A673 (cell line): Measurements from ENCODE around the gene NPRL2. TPM values are rescaled to one million over a fixed set of nuclear protein-coding genes. Genes with fewer than 3 reads are reported as not detected.

ENCODE experiments used
- BruUV-seq: library from RNA; stranded (reverse); fragments of 400-500 nt; replicated peaks from 2 replicates; lab custom pipeline; 2021; lab: Mats Ljungman, UMichigan
- CTCF ChIA-PET: fragments of 300-600 bp; sonication (Branson Sonifier 250); formaldehyde crosslinking; loops from one replicate; lab custom pipeline; 2022; ENCODE audit warnings: antibody characterized with exemption; lab: Charles Lee
- POLR2A ChIA-PET: fragments of 300-600 bp; sonication (Branson Sonifier 250); formaldehyde crosslinking; loops from one replicate; lab custom pipeline; 2022; ENCODE audit warnings: antibody characterized with exemption; ENCODE audit not compliant: low non-redundant PET; lab: Charles Lee
- DNase-seq: peaks from one replicate; pipeline ENCODE4 v3.0.0-alpha.2; 2015; ENCODE audit warnings: low spot score
- H3K27ac ChIP-seq: fragments of 200-600 bp; sonication (generic); 2 replicates; pipeline ENCODE4 v1.5.1; 2016; ENCODE audit warnings: mixed run types, low read depth, mild to moderate bottlenecking, mixed read lengths, antibody characterized with exemption, low read length; ENCODE audit not compliant: poor library complexity, severe bottlenecking
- H3K27me3 ChIP-seq: fragments of 200-600 bp; sonication (generic); replicated peaks from 2 replicates; pipeline ENCODE4 v1.6.1; 2017; ENCODE audit warnings: mixed run types, low read depth, mild to moderate bottlenecking, mixed read lengths, antibody characterized with exemption, low read length; ENCODE audit not compliant: insufficient read depth, poor library complexity
- H3K36me3 ChIP-seq: fragments of 200-600 bp; sonication (generic); 2 replicates; pipeline ENCODE4 v1.6.1; 2016; ENCODE audit warnings: mixed run types, mild to moderate bottlenecking, mixed read lengths, antibody characterized with exemption, low read length; ENCODE audit not compliant: insufficient read depth, poor library complexity, severe bottlenecking
- H3K4me1 ChIP-seq: fragments of 200-600 bp; sonication (generic); 2 replicates; pipeline ENCODE4 v1.6.1; 2017; ENCODE audit warnings: mixed run types, mild to moderate bottlenecking, mixed read lengths, antibody characterized with exemption, low read length; ENCODE audit not compliant: insufficient read depth, poor library complexity, severe bottlenecking
- H3K4me3 ChIP-seq: fragments of 200-600 bp; sonication (generic); 2 replicates; pipeline ENCODE4 v1.5.1; 2016; ENCODE audit warnings: low read depth, mixed run types, mild to moderate bottlenecking, mixed read lengths, low read length; ENCODE audit not compliant: poor library complexity, severe bottlenecking
- H3K9me3 ChIP-seq: fragments of 200-600 bp; sonication (generic); 2 replicates; pipeline ENCODE4 v1.6.1; 2016; ENCODE audit warnings: mixed run types, low read depth, mild to moderate bottlenecking, mixed read lengths, antibody characterized with exemption, low read length; ENCODE audit not compliant: poor library complexity, severe bottlenecking
- EZH2 ChIP-seq: fragments of 200-600 bp; sonication (generic); IDR thresholded peaks from 2 replicates; pipeline ENCODE4 v1.6.1; 2017; ENCODE audit warnings: borderline replicate concordance, low read depth, mild to moderate bottlenecking, mixed read lengths, antibody characterized with exemption, low read length; ENCODE audit not compliant: poor library complexity, severe bottlenecking
- intact Hi-C: fragments of 100-400 bp; cut with micrococcal nuclease; formaldehyde crosslinking; loops from one replicate; pipeline ENCODE4 v1.10.0; 2022; ENCODE audit not compliant: unreplicated experiment
- total RNA-seq: library from RNA; stranded (reverse); gene quantifications from 2 replicates; pipeline ENCODE4 v1.2.3, GENCODE V29; 2021
- TF ChIP-seq, protein P1 (sequence below): fragments of 300-800, 200-600 bp; sonication (generic); conservative IDR thresholded peaks from 2 replicates; pipeline ENCODE4 v1.5.1; 2017; ENCODE audit warnings: low read depth, mild to moderate bottlenecking, antibody characterized with exemption, low read length, moderate library complexity, mixed read lengths

Gene NPRL2
- total RNA-seq, 1 experiment from 2014 or later: 16.0 TPM

DNA sequence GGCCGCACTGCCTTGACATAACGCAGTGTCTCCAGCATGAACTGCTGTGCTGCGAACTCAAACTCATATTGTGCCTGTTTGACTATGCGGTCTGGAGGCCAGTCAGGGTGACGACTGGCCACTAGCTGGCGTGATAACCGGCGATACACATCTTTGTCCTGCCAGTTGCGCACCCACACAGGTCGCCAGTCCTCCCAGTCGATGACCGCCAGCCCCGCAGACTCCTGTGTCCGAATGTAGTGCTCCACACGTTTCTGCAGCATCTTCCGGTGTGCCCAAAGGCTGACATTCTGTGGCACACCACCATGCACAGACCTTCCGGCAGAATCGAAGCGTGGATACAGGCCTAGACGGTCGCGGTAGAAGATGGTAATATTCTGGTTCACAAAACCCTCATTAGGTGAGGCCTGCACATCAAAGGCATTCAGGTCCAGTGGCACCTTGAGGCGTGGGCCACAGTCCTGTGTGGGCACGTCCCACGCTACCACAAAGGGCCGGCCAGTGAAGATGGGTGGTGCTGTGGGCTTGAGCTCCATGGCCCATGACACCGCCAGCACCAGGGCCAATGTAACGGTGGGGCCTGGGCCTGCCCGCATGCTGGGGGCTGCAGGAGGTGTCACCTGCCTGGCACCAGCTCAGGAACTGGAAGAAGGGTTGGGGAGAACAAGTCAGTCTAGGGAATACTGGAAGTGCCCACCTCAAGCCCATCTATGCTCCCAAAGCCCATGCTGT, 30.5 kb downstream of the NPRL2 start:
- CTCF ChIA-PET: no interaction called here
- H3K9me3 ChIP-seq: no peaks in the 10 kb centered on the region
- no peak for DNase-seq
- BruUV-seq: no TSS peak
- POLR2A ChIA-PET: no interaction called here
- no peaks in the 10 kb centered on the region for H3K36me3 ChIP-seq
- H3K27ac ChIP-seq: peak overlapping the region; percentile 99
- intact Hi-C loops: no loop called here
- peaks cover 3% of the 10 kb centered on the region for H3K4me1 ChIP-seq
- H3K27me3 ChIP-seq: no peaks in the 10 kb centered on the region
- peak overlapping the region; percentile 73 for H3K4me3 ChIP-seq
- TF ChIP-seq, protein P1, sequence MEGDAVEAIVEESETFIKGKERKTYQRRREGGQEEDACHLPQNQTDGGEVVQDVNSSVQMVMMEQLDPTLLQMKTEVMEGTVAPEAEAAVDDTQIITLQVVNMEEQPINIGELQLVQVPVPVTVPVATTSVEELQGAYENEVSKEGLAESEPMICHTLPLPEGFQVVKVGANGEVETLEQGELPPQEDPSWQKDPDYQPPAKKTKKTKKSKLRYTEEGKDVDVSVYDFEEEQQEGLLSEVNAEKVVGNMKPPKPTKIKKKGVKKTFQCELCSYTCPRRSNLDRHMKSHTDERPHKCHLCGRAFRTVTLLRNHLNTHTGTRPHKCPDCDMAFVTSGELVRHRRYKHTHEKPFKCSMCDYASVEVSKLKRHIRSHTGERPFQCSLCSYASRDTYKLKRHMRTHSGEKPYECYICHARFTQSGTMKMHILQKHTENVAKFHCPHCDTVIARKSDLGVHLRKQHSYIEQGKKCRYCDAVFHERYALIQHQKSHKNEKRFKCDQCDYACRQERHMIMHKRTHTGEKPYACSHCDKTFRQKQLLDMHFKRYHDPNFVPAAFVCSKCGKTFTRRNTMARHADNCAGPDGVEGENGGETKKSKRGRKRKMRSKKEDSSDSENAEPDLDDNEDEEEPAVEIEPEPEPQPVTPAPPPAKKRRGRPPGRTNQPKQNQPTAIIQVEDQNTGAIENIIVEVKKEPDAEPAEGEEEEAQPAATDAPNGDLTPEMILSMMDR: no peak

DNA sequence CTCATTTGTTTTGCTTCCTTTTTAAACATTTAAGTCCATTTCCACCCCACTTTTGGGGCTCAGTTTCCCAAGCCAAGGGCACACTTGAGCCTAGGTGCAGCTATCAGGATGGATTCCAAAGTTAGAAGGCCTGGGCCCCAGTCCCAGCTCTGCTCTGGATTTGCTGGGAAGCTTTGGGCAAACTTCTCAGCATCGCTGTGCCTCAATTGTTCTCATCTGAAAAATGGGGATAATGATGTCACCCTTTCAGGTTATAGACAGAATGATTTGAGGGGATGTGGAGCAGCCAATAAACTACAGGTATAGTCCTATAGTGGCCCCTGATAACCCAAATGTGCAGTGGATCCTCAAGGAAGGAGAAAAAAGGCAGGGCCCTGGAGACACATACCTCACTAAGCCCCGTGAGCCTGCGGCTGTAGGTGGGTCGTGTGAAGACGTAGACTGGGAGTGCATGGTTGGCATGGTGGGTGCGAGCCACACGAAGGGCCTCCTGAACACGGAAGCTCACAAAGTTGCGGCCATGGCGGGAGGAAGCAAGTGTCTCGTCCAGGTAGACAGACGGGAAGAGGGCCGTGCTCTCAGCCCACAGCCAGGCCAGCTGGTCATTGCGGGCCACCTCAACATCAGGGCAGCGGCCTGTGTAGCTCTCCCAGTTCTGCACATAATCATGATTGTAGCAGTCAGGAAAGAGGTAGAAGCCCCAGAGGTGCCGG, 31.2 kb downstream of the NPRL2 start:
- peaks cover 3% of the 10 kb centered on the region for H3K4me1 ChIP-seq
- TF ChIP-seq, protein P1: no peak
- no peak for TF ChIP-seq EZH2
- no peak for DNase-seq
- H3K9me3 ChIP-seq: no peaks in the 10 kb centered on the region
- H3K27me3 ChIP-seq: no peaks in the 10 kb centered on the region
- H3K27ac ChIP-seq: no peak overlapping the region
- ChIA-PET POLR2A (no interaction called here), CTCF (no interaction called here)
- TSS peak; percentile 30 for BruUV-seq
- no peak overlapping the region for H3K4me3 ChIP-seq
- intact Hi-C loops: no loop called here
- H3K36me3 ChIP-seq: no peaks in the 10 kb centered on the region

DNA sequence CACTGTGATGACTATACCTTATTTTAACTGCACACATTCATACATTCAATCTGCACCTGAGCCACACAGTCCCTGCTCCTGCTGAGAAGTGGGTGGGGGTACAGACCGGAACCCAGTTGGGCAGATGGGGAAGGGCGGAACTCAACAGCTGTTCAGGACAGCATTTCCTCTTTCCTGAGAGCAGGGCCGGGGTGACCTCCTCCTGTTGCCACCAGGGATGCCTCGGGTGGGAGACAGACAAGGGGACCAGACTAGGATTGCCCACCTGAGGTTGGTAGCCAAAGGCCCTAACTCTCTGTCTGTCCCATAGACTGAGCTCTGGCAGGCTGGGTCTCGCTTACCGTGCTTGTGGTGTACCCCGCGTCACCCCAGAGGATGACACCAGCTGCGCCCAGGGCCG, 32.0 kb downstream of the NPRL2 start:
- H3K36me3 ChIP-seq: no peaks in the 10 kb centered on the region
- H3K4me3 ChIP-seq: no peak overlapping the region
- BruUV-seq: no TSS peak
- no peak for DNase-seq
- CTCF ChIA-PET: no interaction called here
- no peak for TF ChIP-seq EZH2
- TF ChIP-seq, protein P1: no peak
- no peaks in the 10 kb centered on the region for H3K9me3 ChIP-seq
- POLR2A ChIA-PET: no interaction called here
- H3K27me3 ChIP-seq: no peaks in the 10 kb centered on the region
- H3K4me1 ChIP-seq: peaks cover 3% of the 10 kb centered on the region
- intact Hi-C loops: no loop called here
- H3K27ac ChIP-seq: no peak overlapping the region
